ENCODE results near the gene HPCA.

The HPCA gene

GRCh38 chr1:32929366-32929765, 43.1 kb downstream of the HPCA start:
- peaks cover 2% of the 10 kb centered on the region for H3K36me3 Mint-ChIP-seq
- CTCF ChIA-PET, result interaction anchor here (1.1 to 3.8 kb wide), 3 partner anchors 37 to 126 kb away, joined by 3 to 14 read pairs (median 4); no protein-coding TSS in a partner anchor

GRCh38 chr1:32931760-32932159, 45.5 kb downstream of the HPCA start:
- peaks cover 5% of the 10 kb centered on the region for H3K4me1 Mint-ChIP-seq
- no peak overlapping the region for H3K4me3 Mint-ChIP-seq
- no peak overlapping the region for H3K27ac Mint-ChIP-seq
- peaks cover 6% of the 10 kb centered on the region for H3K36me3 Mint-ChIP-seq
- CTCF ChIA-PET, result interaction anchor here (1.1 to 5.7 kb wide), 10 partner anchors 9 to 196 kb away, joined by 3 to 84 read pairs (median 6); no protein-coding TSS in a partner anchor
- H3K27me3 Mint-ChIP-seq, result peaks cover 13% of the 10 kb centered on the region
- H3K9me3 Mint-ChIP-seq, result no peaks in the 10 kb centered on the region
- DNase-seq, result no peak

More at GRCh38 chr1:32929366-32929765, 43.1 kb downstream of the HPCA start:
- DNase-seq, result no peak
- Mint-ChIP-seq H3K9me3 (no peaks in the 10 kb centered on the region), H3K27me3 (peaks cover 37% of the 10 kb centered on the region), H3K4me3 (no peak overlapping the region), H3K4me1 (peaks cover 16% of the 10 kb centered on the region), H3K27ac (no peak overlapping the region)

GRCh38 chr1:32933742-32934322, 47.5 kb downstream of the HPCA start:
- Mint-ChIP-seq H3K36me3 (peaks cover 20% of the 10 kb centered on the region), H3K4me3 (no peak overlapping the region), H3K9me3 (no peaks in the 10 kb centered on the region), H3K4me1 (peaks cover 9% of the 10 kb centered on the region), H3K27ac (no peak overlapping the region), H3K27me3 (no peaks in the 10 kb centered on the region)
- CTCF ChIA-PET, result interaction anchor here (0.9 to 5.7 kb wide), 16 partner anchors 10 to 355 kb away, joined by 3 to 84 read pairs (median 5); no protein-coding TSS in a partner anchor
- no peak for DNase-seq

DNA sequence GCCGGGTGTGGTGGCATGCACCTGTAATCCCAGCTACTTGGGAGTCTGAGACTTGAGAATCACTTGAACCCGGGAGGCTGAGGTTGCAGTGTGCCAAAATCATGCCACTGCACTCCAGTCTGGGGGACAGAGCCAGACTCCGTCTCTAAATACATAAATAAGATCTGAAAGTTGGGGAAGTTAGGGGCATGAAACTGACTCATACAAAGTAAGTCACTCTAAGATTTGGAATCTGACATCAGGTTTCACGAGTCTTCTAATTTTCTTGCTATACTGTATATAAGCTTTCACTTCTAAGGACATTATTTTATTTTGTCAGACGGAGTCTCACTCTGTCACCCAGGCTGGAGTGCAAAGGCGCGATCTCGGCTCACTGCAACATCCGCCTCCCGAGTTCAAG, 48.2 kb downstream of the HPCA start:
- no peaks in the 10 kb centered on the region for H3K27me3 Mint-ChIP-seq
- no peak overlapping the region for H3K4me3 Mint-ChIP-seq
- peaks cover 14% of the 10 kb centered on the region for H3K4me1 Mint-ChIP-seq
- H3K9me3 Mint-ChIP-seq, result no peaks in the 10 kb centered on the region
- H3K27ac Mint-ChIP-seq, result no peak overlapping the region
- CTCF ChIA-PET, result interaction anchor here (0.9 to 5.7 kb wide), 14 partner anchors 10 to 181 kb away, joined by 3 to 84 read pairs (median 4); no protein-coding TSS in a partner anchor
- peaks cover 24% of the 10 kb centered on the region for H3K36me3 Mint-ChIP-seq
- no peak for DNase-seq

DNA sequence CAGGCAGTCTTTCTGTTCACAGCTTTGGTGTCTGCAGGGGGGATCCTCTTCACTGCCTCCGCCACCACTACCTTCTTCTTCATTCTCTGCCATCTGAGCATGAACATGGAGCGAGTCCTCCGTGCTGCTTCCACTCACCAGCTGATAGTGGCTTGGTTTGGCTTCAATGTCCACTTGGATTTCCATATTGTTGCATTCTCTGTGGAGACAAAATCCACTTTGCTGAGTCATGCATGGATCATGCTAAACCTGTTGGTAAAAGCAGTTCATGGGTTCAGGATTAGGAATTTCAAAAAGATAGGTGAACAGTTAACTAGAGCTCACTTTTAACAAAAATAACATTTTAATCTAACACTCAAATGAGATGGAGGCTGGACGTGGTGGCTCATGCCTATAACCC, 50.8 kb downstream of the HPCA start:
- CTCF ChIA-PET, result interaction anchor here (0.6 to 4.6 kb wide), 6 partner anchors 44 to 149 kb away, joined by 3 to 22 read pairs (median 3); no protein-coding TSS in a partner anchor
- no peak for DNase-seq
- peaks cover 40% of the 10 kb centered on the region for H3K36me3 Mint-ChIP-seq
- H3K27ac Mint-ChIP-seq, result no peak overlapping the region
- H3K27me3 Mint-ChIP-seq, result no peaks in the 10 kb centered on the region
- peaks cover 26% of the 10 kb centered on the region for H3K4me1 Mint-ChIP-seq
- H3K4me3 Mint-ChIP-seq, result no peak overlapping the region
- H3K9me3 Mint-ChIP-seq, result no peaks in the 10 kb centered on the region

DNA sequence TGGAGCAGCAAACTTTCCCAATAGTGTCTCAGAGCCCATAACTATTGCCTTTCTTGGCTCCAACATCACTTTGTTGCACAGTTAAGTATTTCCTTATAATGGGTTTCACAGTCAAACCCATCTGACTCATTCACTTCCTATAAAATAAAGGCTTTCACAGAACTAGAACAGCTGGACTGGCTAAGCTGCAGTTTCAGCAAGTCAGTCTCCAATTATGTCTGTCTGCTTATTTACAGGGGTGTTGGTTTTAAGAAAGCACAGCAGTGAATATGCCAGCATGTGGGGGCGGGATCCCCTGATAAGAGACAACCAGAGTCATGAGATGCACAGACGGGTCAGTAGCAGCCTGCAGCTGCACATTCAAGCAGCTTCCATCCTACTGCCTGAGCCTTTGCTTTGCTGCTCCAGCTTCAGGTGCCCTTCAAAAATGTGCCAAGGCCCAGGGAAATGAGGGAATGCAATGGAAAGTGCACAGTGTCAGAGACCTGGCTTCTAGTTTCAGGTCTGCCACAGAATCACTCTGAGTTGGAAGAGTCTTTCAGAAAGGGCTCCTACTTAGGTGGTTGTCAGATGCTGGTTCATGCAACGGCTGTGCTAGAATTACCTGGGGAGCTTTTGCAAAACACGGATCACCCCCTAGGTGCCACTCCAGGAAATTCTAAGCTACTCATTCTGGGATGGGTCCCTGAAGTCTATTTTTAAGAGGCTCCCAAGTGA, 53.5 kb downstream of the HPCA start:
- no peak for DNase-seq
- CTCF ChIA-PET, result interaction anchor here (0.7 to 4.6 kb wide), 5 partner anchors 8 to 116 kb away, joined by 3 to 22 read pairs (median 4); no protein-coding TSS in a partner anchor
- Mint-ChIP-seq H3K4me1 (peaks cover 43% of the 10 kb centered on the region), H3K9me3 (peaks cover 1% of the 10 kb centered on the region), H3K27ac (no peak overlapping the region), H3K4me3 (no peak overlapping the region), H3K36me3 (peaks cover 61% of the 10 kb centered on the region), H3K27me3 (no peaks in the 10 kb centered on the region)

DNA sequence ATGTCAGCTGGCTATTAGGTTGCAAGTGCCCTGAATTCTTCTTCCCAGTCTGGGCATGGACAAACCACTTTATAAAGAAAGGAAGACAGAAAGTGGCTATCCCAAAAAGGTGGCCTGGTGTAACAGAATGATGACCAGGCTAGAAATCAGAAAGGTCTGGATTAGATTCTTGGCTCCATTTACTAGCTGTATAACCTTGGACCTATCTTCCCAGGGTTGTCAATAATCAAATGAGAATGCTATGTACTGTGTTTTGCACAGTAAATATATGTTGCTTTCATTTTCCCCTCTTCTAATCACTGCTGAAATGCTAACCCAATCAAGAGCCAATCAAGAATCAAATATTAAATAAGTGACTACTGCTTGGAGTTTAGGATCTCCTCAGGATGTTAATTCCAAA, 57.9 kb downstream of the HPCA start:
- Mint-ChIP-seq H3K4me1 (peaks cover 35% of the 10 kb centered on the region), H3K9me3 (peaks cover 1% of the 10 kb centered on the region), H3K36me3 (peaks cover 61% of the 10 kb centered on the region), H3K4me3 (no peak overlapping the region), H3K27ac (no peak overlapping the region), H3K27me3 (no peaks in the 10 kb centered on the region)
- CTCF ChIA-PET, result interaction anchor here (1.2 kb wide), 1 partner anchor 11 kb away, joined by 4 read pairs; no protein-coding TSS in a partner anchor
- no peak for DNase-seq

Measured in activated naive CD4-positive, alpha-beta T cell treated with anti-CD3 and anti-CD28 coated beads, Interleukin-2, amount 10 ng/mL, durations not matched to agents 7 days and 5 days (primary cell).